Testis (tissue), 3 donors: ENCODE results near the gene CLEC2L. TPM values are rescaled to one million over a fixed set of nuclear protein-coding genes. Genes with fewer than 3 reads are reported as not detected.

Experiments used
- DNase-seq: peaks from one replicate; pipeline ENCODE4 v3.0.0-alpha.2; 2019
- H3K27ac ChIP-seq, 2 donors: fragments of 200-600 bp; sonication (generic); one replicate each; pipeline ENCODE4 v1.5.1; 2019
- H3K27me3 ChIP-seq: fragments of 200-600 bp; sonication (generic); one replicate; pipeline ENCODE4 v1.5.1; 2019
- H3K36me3 ChIP-seq: fragments of 200-600 bp; sonication (generic); one replicate; pipeline ENCODE4 v1.5.1; 2017; ENCODE audit warnings: low read depth; ENCODE audit errors: missing control alignments
- H3K4me1 ChIP-seq: fragments of 200-600 bp; sonication (generic); one replicate; pipeline ENCODE4 v1.5.1; 2019
- H3K4me3 ChIP-seq, 2 donors: fragments of 200-600 bp; sonication (generic); one replicate each; pipeline ENCODE4 v1.5.1; 2017 to 2019
- H3K9me3 ChIP-seq: fragments of 200-600 bp; sonication (generic); one replicate; pipeline ENCODE4 v1.5.1; 2017
- CTCF ChIP-seq, 3 experiments: fragments of 450-650 bp in 2 of 3; fragments of 200-600 bp in 1 of 3; sonication (generic) in 1 of 3; IDR thresholded peaks; one replicate each; pipeline ENCODE4 v1.5.1; 2016 to 2019; ENCODE audit warnings: antibody characterized with exemption in 3 of 3, mild to moderate bottlenecking in 2 of 3, moderate library complexity in 1 of 3
- POLR2A ChIP-seq: fragments of 450-650 bp; IDR thresholded peaks from one replicate; pipeline ENCODE4 v1.6.1; 2017; ENCODE audit warnings: antibody characterized with exemption, mild to moderate bottlenecking, moderate library complexity
- WGBS, 2 donors: methylation state at CpG; one replicate each; pipeline ENCODE4 v1.1.5; 2018; 5-methylcytosine and 5-hydroxymethylcytosine counted together
- intact Hi-C: fragments of 100-400 bp; cut with DNase I; formaldehyde crosslinking; loops from one replicate; pipeline ENCODE4 v1.15.1; 2023; ENCODE audit warnings: low total_unique reads
- polyA plus RNA-seq: library from polyadenylated mRNA; stranded (reverse); fragments of 350-450 nt; fragmentation: Illumina TruSeq; extraction: RNeasy Lipid Tissue Mini Kit (QIAGEN cat#74804); gene quantifications from one replicate; pipeline ENCODE4 v1.2.3, GENCODE V29; 2014; ENCODE audit warnings: low read depth, low replicate concordance; ENCODE audit not compliant: insufficient read depth
- total RNA-seq, 2 donors: library from RNA; depleted of rRNA; stranded (reverse); fragments of >200 nt; gene quantifications; one replicate each; pipeline ENCODE4 v1.2.3, GENCODE V29; 2016

Gene CLEC2L
- total and polyA plus RNA-seq, 3 donors from 2014 or later: 0.79 to 1.6 (median 0.81) TPM

- H3K27ac ChIP-seq: no peak overlapping the region
- peaks cover 4% of the 10 kb centered on the region for H3K4me1 ChIP-seq
- DNase-seq: no peak
- no peak for TF ChIP-seq CTCF (IDR thresholded peaks at IDR 0.05)
- no peak for TF ChIP-seq POLR2A
- H3K27me3 ChIP-seq: no peaks in the 10 kb centered on the region
- H3K36me3 ChIP-seq: no peaks in the 10 kb centered on the region
- intact Hi-C loops: no loop called here
- 65 to 72% methylated on average over 4 of the region's 4 CpGs for WGBS, 2 donors
- no peak overlapping the region for H3K4me3 ChIP-seq
- no peaks in the 10 kb centered on the region for H3K9me3 ChIP-seq
These were observed 42.1 kb upstream of the CLEC2L start for GRCh38 chr7:139481364-139481763.

GRCh38 chr7:139482122-139482521, 41.4 kb upstream of the CLEC2L start:
- DNase-seq: no peak
- H3K4me1 ChIP-seq: peaks cover 4% of the 10 kb centered on the region
- no peaks in the 10 kb centered on the region for H3K27me3 ChIP-seq
- no peak for TF ChIP-seq POLR2A
- TF ChIP-seq CTCF (IDR thresholded peaks at IDR 0.05): no peak
- intact Hi-C loops: no loop called here
- 46 to 50% methylated on average over 8 of the region's 8 CpGs for WGBS, 2 donors
- H3K9me3 ChIP-seq: no peaks in the 10 kb centered on the region
- H3K27ac ChIP-seq: no peak overlapping the region
- no peaks in the 10 kb centered on the region for H3K36me3 ChIP-seq
- no peak overlapping the region for H3K4me3 ChIP-seq

GRCh38 chr7:139482662-139483466, 40.6 kb upstream of the CLEC2L start:
- 2% methylated on average over 76 of the region's 90 CpGs; no CpG with 5 or more reads in 1 of the 2 donors for WGBS, 2 donors
- Histone ChIP-seq H3K4me1 (peaks cover 4% of the 10 kb centered on the region), H3K27me3 (no peaks in the 10 kb centered on the region), H3K36me3 (no peaks in the 10 kb centered on the region), H3K9me3 (no peaks in the 10 kb centered on the region), H3K27ac (no peak overlapping the region), H3K4me3 (peak overlapping the region; percentile 27 to 32)
- intact Hi-C loops: no loop called here
- DNase-seq: peak; percentile 22
- TF ChIP-seq CTCF (IDR thresholded peaks at IDR 0.05) (no peak), POLR2A (no peak)

- no peaks in the 10 kb centered on the region for H3K27me3 ChIP-seq
- no peak overlapping the region for H3K27ac ChIP-seq
- H3K36me3 ChIP-seq: no peaks in the 10 kb centered on the region
- 78 to 87% methylated on average over 5 of the region's 5 CpGs for WGBS, 2 donors
- no peaks in the 10 kb centered on the region for H3K9me3 ChIP-seq
- intact Hi-C loops: no loop called here
- no peak for DNase-seq
- peaks cover 4% of the 10 kb centered on the region for H3K4me1 ChIP-seq
- TF ChIP-seq CTCF (IDR thresholded peaks at IDR 0.05) (no peak), POLR2A (no peak)
- H3K4me3 ChIP-seq: no peak overlapping the region
These were observed 36.0 kb upstream of the CLEC2L start for GRCh38 chr7:139487366-139488080.
